Right ventricle myocardium superior (tissue), 1 donor: ENCODE results near the gene CUL2. TPM values are rescaled to one million over a fixed set of nuclear protein-coding genes. Genes with fewer than 3 reads are reported as not detected.

Experiments used
- ATAC-seq: fragments of 200-7000 bp; cut with Tn5 transposase; one replicate; pipeline ENCODE4 v1.9.1; 2020; ENCODE audit warnings: mild to moderate bottlenecking; ENCODE audit not compliant: poor library complexity
- DNase-seq: peaks from one replicate; pipeline ENCODE4 v3.0.0-alpha.2; 2020
- intact Hi-C: fragments of 100-400 bp; cut with DNase I; formaldehyde crosslinking; loops from one replicate; pipeline ENCODE4 v1.11.2; 2022
- long read RNA-seq: library from polyadenylated mRNA; unstranded; transcript quantifications from one replicate; pipeline ENCODE4 v2.0.0, GENCODE V29; 2021
- total RNA-seq: library from RNA; stranded (reverse); fragmentation: NEBNext Ultra II Directional; extraction: Animal tissue kit (Norgen Biotek cat#: 25700); gene quantifications from one replicate; pipeline ENCODE4 v1.2.1, GENCODE V29; 2021
- donor health status: DM: no; HTN: yes; CAD: no; lungs with severe emphysema.

CUL2 gene
- total RNA-seq, result 35.7 TPM
- long read RNA-seq, full-length matches to known transcripts, result 79 of 112 reads
- long read RNA-seq, partial matches to known transcripts, result 30 of 112 reads
- long read RNA-seq, other reads (novel, unspliced or antisense), result 3 of 112 reads

DNA sequence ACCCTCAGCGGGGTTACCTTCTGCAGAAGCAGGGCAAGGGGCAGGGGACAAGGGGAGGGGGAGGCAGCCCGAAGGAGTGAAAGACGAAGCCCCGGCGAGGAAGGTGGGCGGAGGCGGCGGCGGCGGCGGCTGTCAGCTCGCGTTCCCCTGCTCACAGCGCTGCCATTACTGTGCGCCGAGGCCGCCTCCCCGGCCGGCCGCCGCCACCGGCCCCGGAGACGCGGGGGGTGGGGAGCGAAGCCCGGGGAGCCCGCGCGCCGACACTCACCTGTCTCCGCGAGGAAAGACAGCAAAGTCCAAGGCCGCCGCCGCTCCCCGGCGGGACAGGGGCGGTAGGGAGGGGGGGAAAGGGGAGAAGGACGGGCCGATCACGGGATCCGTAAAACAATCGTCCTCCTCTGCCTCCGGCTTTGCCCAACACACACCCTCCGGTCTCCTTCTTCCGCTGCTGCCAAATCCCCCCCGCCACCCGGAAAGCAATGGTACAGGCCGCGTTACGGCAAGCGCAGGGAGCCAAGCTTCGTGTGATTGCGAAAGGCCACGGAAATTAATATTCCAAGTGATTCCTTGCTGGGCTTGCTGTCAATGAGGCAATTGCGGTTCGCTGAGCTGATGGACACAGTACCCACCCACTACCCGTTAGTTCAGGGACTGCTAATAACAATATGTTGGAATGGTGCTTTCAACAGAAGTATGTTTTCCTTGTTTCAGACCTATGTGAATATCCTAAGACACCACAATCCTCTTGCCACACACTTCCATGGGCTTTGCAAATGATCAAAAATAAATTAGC is at the start of gene CUL2:
TSS of gene CUL2 (minus strand) at position 180 of the 793 bp plus-strand sequence. CDS start 19,024 bp downstream, outside the sequence.
- peak; percentile 94 for DNase-seq
- peak; percentile 99 for ATAC-seq
- intact Hi-C loops, result no loop called here

- intact Hi-C loops, result no loop called here
- peak; percentile 9 for ATAC-seq
- DNase-seq, result no peak
Measured at GRCh38 chr10:35136263-35136815, 46.2 kb upstream of the CUL2 start.

DNA sequence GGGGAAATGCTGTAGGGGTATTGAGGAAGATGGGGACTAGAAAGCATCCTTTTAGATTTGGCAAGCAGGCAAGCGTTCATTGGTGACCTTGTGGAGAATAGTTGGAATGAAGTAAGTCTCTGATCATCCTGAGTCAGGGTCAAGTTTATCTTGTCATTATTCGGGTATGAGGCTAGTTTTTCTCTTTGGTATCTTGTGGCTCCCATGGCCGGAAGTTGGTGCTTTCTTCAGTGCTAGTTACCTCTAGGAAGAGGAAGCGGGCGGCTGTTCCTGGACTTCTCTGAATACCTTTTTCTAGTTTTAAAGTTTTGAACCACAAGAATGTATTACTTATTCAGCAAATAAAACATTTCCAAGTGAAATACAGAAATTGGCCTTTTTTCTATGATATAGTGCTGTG is 45.7 kb upstream of the CUL2 start:
- intact Hi-C loops, result no loop called here
- DNase-seq (peak; percentile 50), ATAC-seq (no peak)

DNA sequence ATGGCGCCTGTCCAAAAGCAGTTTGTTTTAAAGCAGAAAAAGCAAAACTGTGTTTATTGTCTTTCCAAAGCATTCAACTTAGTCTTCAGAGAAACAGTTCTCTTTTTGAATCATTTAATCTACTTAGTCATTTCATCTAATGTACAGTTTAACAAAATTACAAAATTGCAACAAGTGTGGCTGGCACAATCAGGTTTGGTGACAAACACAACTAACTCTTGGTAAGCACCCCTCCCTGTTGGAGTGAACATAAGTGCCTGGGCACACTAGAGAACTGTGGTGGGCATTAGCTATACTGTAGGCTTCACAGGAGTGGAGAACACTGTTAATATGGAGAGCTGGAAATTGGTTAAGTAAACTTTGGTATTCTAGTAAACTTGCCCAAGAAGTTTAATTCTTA is 43.4 kb upstream of the CUL2 start:
- DNase-seq, result no peak
- ATAC-seq, result no peak
- intact Hi-C loops, result no loop called here

- ATAC-seq (no peak), DNase-seq (no peak)
- intact Hi-C loops, result no loop called here
Measured at GRCh38 chr10:35132727-35133126, 42.6 kb upstream of the CUL2 start.

DNA sequence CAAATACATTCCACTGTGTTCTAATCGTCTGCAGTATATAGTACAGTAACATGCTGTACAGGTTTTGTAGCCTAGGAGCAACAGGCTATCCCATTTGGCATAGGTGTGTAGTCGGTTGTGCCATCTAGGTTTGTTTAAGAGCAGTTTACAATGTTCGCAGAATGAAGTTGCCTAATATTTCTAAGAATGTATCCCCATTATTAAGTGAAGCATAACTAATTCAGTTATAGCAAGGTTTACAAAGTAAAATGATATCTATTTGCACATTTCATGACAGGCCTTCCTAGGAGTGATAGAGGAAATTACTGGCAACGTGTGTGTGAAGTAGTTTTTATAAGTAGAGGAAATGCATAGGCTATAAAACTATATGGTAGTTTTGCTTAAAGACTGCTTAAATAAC is 40.5 kb upstream of the CUL2 start:
- intact Hi-C loops, result no loop called here
- ATAC-seq (no peak), DNase-seq (no peak)

DNA sequence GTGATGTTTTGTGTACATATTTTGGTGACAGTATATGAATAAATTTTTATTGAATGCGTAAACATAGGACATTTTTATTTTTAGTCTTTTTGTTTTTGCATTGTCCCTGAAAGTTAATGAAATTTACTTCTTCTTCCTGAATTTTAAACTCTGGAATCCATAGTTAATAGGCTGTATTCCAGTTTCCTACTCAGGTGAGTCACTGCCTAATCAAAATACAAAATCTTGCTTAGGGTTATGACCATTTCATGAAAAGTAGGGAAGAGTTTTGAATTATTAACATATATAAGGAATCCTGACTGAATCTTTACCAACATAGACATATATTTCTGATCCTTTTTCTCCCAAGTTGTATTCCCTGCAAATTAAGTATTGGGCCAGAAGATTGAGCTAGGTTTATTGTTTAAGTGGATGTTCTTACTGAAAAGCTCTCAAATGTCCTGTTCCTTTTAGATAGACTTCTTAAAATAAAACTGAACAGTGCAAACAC is 39.1 kb upstream of the CUL2 start:
- intact Hi-C loops, result loop anchor here (5.0 kb wide), 1 partner anchor 68 kb away; no protein-coding TSS in a partner anchor
- DNase-seq, result no peak
- no peak for ATAC-seq

GRCh38 chr10:35127289-35127891 is 37.2 kb upstream of the CUL2 start:
- ATAC-seq, result no peak
- DNase-seq, result peak; percentile 75
- intact Hi-C loops, result loop anchor here (2.0 to 5.0 kb wide), 2 partner anchors 70 to 89 kb away; no protein-coding TSS in a partner anchor

DNA sequence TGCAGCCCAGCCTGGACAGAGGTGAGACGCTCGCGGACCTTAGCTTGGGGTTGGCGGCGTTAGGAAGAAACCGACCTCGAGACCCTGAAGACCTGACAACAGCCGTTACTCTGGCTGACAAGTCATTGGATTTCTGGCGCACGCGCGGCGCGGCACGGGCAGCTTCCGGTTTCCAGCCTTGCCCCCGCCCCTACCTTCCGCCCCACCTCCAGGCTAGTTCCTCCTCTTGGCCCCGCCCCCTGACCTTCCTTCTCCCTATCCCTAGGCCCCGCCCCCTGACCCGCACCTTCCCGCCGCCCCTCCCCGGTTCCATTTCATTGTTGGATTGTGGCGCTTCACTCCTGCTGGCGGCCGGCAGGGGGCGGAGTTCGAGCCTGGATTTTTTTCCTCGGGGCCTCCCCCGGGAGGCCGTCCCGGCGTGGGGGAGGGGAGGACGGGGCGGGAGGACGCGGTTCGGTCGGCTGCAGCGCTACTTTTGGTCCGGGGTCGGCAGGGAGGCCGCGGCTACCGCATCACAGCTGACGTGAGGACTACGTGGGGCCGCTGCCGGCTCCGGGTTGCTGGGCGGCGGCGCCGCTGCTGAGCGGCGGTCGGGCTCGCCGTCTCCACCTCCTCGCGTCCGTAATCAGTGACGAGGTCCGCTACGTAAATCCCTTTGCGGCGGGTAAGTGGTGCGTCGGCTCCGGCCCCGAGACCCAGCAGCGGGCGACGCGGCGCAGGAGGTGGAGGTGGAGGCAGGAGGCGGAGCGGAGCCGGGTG is 36.6 kb upstream of the CUL2 start, which contains the start of gene CREM:
TSS of gene CREM (plus strand) at position 317 of the 759 bp plus-strand sequence. CDS start 10,990 bp downstream, outside the sequence.
- ATAC-seq, result peak; percentile 97
- peak; percentile 99 for DNase-seq
- intact Hi-C loops, result loop anchor here (2.0 to 5.0 kb wide), 2 partner anchors 71 to 90 kb away; no protein-coding TSS in a partner anchor

GRCh38 chr10:35126062-35126529 is 36.0 kb upstream of the CUL2 start:
- intact Hi-C loops, result loop anchor here (2.0 to 5.0 kb wide), 2 partner anchors 71 to 91 kb away; no protein-coding TSS in a partner anchor
- ATAC-seq (no peak), DNase-seq (no peak)

DNA sequence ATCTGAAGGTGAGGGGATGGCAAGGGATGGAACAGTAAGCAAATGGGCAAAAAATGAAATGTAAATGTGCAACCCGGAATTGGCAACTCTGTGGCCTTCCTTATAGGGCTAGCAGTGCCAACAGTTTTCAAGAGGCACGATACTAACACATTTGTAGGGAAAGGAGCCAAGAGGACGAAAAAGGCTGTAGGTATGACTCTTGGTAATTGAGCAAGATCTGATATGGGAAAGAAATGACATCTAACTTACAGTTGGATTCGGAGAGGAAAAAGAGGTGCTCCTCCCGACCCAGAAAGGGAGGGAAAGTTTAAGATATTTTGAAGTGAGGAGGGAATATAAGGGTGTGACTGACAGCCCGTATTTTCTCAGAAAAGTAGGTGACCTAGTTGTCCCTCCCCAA is 34.4 kb upstream of the CUL2 start:
- ATAC-seq (no peak), DNase-seq (no peak)
- intact Hi-C loops, result no loop called here

DNA sequence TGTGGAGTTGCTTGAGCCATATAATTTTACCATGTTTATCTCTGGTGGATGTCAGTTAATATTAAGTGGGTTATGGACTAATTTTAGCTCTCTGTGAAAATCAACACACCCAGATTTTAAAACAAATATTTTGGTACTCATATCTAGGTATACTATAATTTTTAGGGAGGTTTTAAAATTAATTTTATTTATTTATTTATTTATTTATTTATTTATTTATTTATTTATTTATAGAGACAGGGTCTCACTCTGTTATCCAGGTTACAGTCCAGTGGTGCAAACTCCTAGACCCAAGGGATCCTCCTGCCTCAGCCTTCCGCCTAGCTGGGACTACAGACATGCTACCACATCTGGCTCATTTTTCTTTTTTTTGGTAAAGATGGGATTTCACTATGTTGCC is 29.2 kb upstream of the CUL2 start:
- intact Hi-C loops, result no loop called here
- no peak for ATAC-seq
- no peak for DNase-seq

DNA sequence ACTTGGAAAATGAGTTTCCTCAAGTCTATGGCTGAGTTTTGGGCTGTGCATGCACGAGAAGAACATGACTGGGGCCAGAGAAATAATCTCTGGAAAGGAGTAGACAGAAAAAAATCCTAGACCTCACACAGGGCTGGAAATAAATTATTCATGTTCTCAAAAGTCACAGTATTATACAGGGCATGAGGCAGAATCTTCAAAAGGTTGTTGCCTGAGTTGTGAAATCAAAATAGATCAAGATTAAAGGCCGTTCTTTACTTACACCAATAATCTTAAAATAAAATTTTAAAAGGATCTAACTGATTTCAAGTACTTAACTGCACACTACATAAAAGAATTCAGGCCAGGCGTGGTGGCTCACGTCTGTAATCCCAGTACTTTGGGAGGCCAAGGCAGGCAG is 22.4 kb upstream of the CUL2 start:
- ATAC-seq (no peak), DNase-seq (no peak)
- intact Hi-C loops, result no loop called here

GRCh38 chr10:35103882-35104281 is 13.7 kb upstream of the CUL2 start:
- DNase-seq (no peak), ATAC-seq (no peak)
- intact Hi-C loops, result no loop called here

GRCh38 chr10:35097510-35097909 is 7.4 kb upstream of the CUL2 start:
- intact Hi-C loops, result no loop called here
- no peak for DNase-seq
- no peak for ATAC-seq

DNA sequence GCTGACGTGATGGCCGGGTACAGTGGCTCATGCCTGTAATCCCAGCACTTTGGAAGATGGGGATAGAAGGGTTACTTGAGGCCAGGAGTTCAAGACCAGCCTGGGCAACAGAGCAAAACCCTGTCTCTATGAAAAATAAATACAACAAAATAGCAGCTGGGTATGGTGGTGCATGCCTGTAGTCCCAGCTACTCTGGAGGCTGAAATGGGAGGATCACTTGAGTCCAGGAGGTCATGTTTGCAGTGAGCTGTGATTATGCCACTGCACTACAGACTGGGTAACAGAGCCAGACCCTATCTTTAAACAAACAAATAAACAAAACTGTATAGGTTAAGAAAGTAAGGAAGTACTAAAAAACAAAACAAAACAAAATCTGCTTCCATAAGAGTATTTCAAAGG is 6.2 kb upstream of the CUL2 start:
- ATAC-seq (no peak), DNase-seq (no peak)
- intact Hi-C loops, result no loop called here

DNA sequence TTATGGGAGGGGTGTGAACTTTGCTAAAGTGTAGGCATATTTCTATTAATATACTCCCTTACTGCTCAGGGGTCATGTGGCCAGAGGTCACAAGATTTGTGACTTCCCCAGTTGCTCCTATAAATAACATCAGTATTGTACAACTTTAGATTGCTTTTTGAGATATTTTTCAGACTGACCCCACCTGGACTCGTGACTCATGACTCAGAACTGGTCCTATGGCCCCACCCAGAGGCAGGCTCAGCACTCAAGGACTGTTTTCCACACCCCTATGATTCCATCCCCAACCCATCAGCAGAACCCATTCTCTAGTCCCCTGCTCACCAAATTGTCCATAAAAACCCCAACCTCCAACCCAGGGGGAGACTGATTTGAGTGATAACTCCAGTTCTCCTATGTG is 2.7 kb upstream of the CUL2 start:
- no peak for DNase-seq
- no peak for ATAC-seq
- intact Hi-C loops, result no loop called here

- no peak for ATAC-seq
- intact Hi-C loops, result no loop called here
- DNase-seq, result no peak
Measured at GRCh38 chr10:35091994-35092790, 2.1 kb upstream of the CUL2 start.
